ENCODE results near the gene FOCAD.
A peak's percentile ranks its signal among the peaks of the same experiment; 100 is the strongest.

FOCAD gene

DNA sequence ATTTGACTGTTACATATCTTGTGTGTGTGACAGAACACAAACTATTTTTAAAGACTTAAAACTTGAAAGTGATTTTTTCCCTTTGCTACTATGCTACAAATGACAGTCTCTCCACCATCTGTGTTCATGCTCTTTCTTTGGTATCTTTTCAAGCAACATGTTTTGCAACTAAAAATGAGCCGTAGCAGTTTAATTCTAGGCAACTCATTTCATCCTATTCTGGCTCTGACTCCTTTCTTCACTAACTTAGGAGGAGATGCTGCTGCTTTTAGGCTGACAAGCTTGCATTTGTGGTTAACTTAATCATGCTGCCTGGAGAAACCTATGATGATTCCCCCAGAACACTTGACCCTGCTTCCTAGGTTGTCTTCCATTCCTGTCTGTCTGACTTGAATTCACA is 246.8 kb downstream of the FOCAD start:
- H3K27ac ChIP-seq (ENCODE audit: low read depth, low read length), result no peak overlapping the region
- WGBS (ENCODE audit: extremely low coverage, insufficient coverage, low lambda C conversion rate), result no CpG with 5 or more reads among the region's 1 CpG
- no peaks in the 10 kb centered on the region for H3K36me3 ChIP-seq (ENCODE audit: control insufficient read depth, insufficient read depth, low read length)
- no peak for DNase-seq
- H3K4me1 ChIP-seq (ENCODE audit: control insufficient read depth, low read depth, low read length), result no peaks in the 10 kb centered on the region
- H3K79me1 ChIP-seq (ENCODE audit: low read length), result no peaks in the 10 kb centered on the region
- no peak overlapping the region for H2AK5ac ChIP-seq (ENCODE audit: low read length)
- H3K4me2 ChIP-seq (ENCODE audit: low read length), result no peak overlapping the region
- no peaks in the 10 kb centered on the region for H3K79me2 ChIP-seq (ENCODE audit: control insufficient read depth, insufficient read depth, low read length)
- no peak overlapping the region for H2BK15ac ChIP-seq (replicated peaks; ENCODE audit: low read depth)
- no peak overlapping the region for H3K56ac ChIP-seq (ENCODE audit: low read length)
- H3K9ac ChIP-seq (ENCODE audit: low read length), result no peak overlapping the region
- H2BK5ac ChIP-seq (ENCODE audit: low read length), result no peak overlapping the region
- H2BK120ac ChIP-seq (ENCODE audit: low read depth, low read length), result no peak overlapping the region
- H3K4ac ChIP-seq (ENCODE audit: low read depth, low read length), result no peak overlapping the region
- no peak overlapping the region for H4K8ac ChIP-seq (ENCODE audit: low read depth, low read length)
- no peak overlapping the region for H3K18ac ChIP-seq (ENCODE audit: low read length)
- no peak overlapping the region for H3K4me3 ChIP-seq (ENCODE audit: low read length)
- no peaks in the 10 kb centered on the region for H3K27me3 ChIP-seq (ENCODE audit: insufficient read depth, low read length, poor library complexity)
- no peak overlapping the region for H4K5ac ChIP-seq (ENCODE audit: low read length)
- H3K23ac ChIP-seq (ENCODE audit: low read length), result no peak overlapping the region

DNA sequence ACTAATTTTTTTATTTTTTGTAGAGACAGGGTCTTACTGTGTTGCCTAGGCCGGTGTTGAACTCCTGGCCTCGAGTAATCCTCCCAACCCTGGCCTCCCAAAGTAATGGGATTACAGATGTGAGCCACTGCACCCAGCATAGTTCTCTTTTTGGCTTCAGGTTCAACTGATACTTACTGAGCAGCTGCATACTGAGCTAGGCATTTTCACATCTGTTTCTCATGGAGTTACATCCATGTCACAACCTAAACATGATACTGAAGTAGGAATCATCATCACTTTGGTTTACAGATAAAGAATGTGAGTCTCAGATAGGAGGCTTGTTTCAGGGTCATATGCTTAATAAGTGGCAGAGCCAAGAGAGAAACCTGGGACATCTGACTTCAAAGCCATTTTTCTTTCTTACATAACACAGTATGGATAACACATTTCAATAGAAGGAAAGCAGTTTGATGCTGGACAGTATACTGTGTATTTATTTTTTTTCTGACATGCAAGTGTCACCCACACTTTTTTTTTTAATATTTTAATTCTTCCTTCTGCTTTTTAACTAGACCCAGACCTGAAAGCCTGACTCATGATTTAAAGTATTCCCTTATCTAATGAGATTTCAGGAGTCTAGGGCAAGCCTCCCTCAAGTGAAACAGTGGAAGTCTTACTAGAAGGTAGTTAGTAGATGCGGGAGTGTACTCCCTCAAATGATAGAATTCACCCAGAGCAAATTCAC is 256.6 kb downstream of the FOCAD start:
- Histone ChIP-seq H2BK5ac (ENCODE audit: low read length) (no peak overlapping the region), H2BK15ac (replicated peaks; ENCODE audit: low read depth) (no peak overlapping the region), H4K5ac (ENCODE audit: low read length) (no peak overlapping the region), H3K4me3 (ENCODE audit: low read length) (no peak overlapping the region), H3K18ac (ENCODE audit: low read length) (no peak overlapping the region), H4K8ac (ENCODE audit: low read depth, low read length) (no peak overlapping the region), H2BK120ac (ENCODE audit: low read depth, low read length) (no peak overlapping the region), H3K4ac (ENCODE audit: low read depth, low read length) (no peak overlapping the region), H3K56ac (ENCODE audit: low read length) (no peak overlapping the region), H2AK5ac (ENCODE audit: low read length) (no peak overlapping the region), H3K79me1 (ENCODE audit: low read length) (no peaks in the 10 kb centered on the region), H3K79me2 (ENCODE audit: control insufficient read depth, insufficient read depth, low read length) (no peaks in the 10 kb centered on the region), H3K27ac (ENCODE audit: low read depth, low read length) (no peak overlapping the region), H3K9ac (ENCODE audit: low read length) (no peak overlapping the region), H3K23ac (ENCODE audit: low read length) (no peak overlapping the region), H3K4me1 (ENCODE audit: control insufficient read depth, low read depth, low read length) (no peaks in the 10 kb centered on the region), H3K36me3 (ENCODE audit: control insufficient read depth, insufficient read depth, low read length) (no peaks in the 10 kb centered on the region), H3K27me3 (ENCODE audit: insufficient read depth, low read length, poor library complexity) (no peaks in the 10 kb centered on the region), H3K4me2 (ENCODE audit: low read length) (no peak overlapping the region)
- no CpG with 5 or more reads among the region's 3 CpGs for whole genome bisulfite sequencing (ENCODE audit: extremely low coverage, insufficient coverage, low lambda C conversion rate)
- peak; percentile 7 for DNase-seq

DNA sequence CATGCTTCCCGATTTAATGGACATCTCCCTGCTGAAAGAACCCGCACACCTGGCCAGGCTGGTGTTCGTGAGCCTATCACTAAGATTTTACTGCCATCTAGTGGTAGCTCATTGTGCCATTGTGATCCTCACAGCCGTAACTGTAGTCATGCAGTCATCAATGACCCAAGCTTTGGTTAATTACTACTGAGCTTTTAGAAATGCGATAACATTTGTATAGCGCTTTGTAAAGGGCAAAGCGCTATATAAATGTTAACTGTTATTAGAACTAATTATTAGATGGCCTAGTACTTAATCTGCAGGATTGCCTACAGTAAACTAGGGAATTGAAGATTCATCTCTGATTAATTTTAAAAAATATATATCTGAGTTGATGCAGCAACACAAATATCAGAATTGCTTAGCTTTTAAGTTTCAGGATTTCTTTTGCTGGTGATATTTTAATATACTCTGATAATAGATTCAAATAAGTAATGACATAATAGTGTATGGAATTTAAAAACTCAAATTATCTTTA is 257.2 kb downstream of the FOCAD start:
- no peak overlapping the region for H3K27ac ChIP-seq (ENCODE audit: low read depth, low read length)
- H3K79me1 ChIP-seq (ENCODE audit: low read length), result no peaks in the 10 kb centered on the region
- no CpG with 5 or more reads among the region's 7 CpGs for WGBS (ENCODE audit: extremely low coverage, insufficient coverage, low lambda C conversion rate)
- no peak overlapping the region for H3K4me3 ChIP-seq (ENCODE audit: low read length)
- no peaks in the 10 kb centered on the region for H3K4me1 ChIP-seq (ENCODE audit: control insufficient read depth, low read depth, low read length)
- H3K23ac ChIP-seq (ENCODE audit: low read length), result no peak overlapping the region
- no peak overlapping the region for H3K4ac ChIP-seq (ENCODE audit: low read depth, low read length)
- no peaks in the 10 kb centered on the region for H3K79me2 ChIP-seq (ENCODE audit: control insufficient read depth, insufficient read depth, low read length)
- no peak overlapping the region for H4K5ac ChIP-seq (ENCODE audit: low read length)
- no peak overlapping the region for H3K56ac ChIP-seq (ENCODE audit: low read length)
- no peak overlapping the region for H2BK15ac ChIP-seq (replicated peaks; ENCODE audit: low read depth)
- H3K27me3 ChIP-seq (ENCODE audit: insufficient read depth, low read length, poor library complexity), result no peaks in the 10 kb centered on the region
- no peak overlapping the region for H2BK5ac ChIP-seq (ENCODE audit: low read length)
- H3K4me2 ChIP-seq (ENCODE audit: low read length), result no peak overlapping the region
- H2BK120ac ChIP-seq (ENCODE audit: low read depth, low read length), result no peak overlapping the region
- no peak overlapping the region for H3K9ac ChIP-seq (ENCODE audit: low read length)
- H2AK5ac ChIP-seq (ENCODE audit: low read length), result no peak overlapping the region
- no peak overlapping the region for H3K18ac ChIP-seq (ENCODE audit: low read length)
- H3K36me3 ChIP-seq (ENCODE audit: control insufficient read depth, insufficient read depth, low read length), result no peaks in the 10 kb centered on the region
- no peak overlapping the region for H4K8ac ChIP-seq (ENCODE audit: low read depth, low read length)
- peak; percentile 82 for DNase-seq

DNA sequence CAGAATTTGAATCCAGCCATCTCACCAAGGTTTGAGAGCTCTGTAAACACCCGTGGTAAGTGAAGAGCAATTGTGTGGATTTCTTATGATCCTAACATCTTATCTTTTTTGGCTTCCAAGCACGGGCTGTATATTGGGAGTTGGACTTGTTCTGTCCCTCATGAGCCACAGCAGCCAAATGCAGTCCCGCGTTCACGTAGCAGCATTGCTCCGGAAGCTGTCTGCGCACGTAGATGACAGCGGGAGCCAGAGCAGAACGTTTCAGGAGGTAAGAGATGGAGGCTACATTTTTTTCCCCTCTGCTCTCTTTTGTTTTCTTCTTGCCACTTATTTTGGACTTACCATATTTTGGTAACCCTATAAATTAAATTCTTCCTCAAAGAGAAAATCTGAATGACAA is 260.4 kb downstream of the FOCAD start:
- Histone ChIP-seq H3K27me3 (ENCODE audit: insufficient read depth, low read length, poor library complexity) (no peaks in the 10 kb centered on the region), H3K4ac (ENCODE audit: low read depth, low read length) (no peak overlapping the region), H2BK120ac (ENCODE audit: low read depth, low read length) (no peak overlapping the region), H3K27ac (ENCODE audit: low read depth, low read length) (no peak overlapping the region), H3K4me1 (ENCODE audit: control insufficient read depth, low read depth, low read length) (no peaks in the 10 kb centered on the region), H3K9ac (ENCODE audit: low read length) (no peak overlapping the region), H2BK5ac (ENCODE audit: low read length) (no peak overlapping the region), H2BK15ac (replicated peaks; ENCODE audit: low read depth) (no peak overlapping the region), H4K8ac (ENCODE audit: low read depth, low read length) (no peak overlapping the region), H3K4me3 (ENCODE audit: low read length) (no peak overlapping the region), H3K4me2 (ENCODE audit: low read length) (no peak overlapping the region), H2AK5ac (ENCODE audit: low read length) (no peak overlapping the region), H3K18ac (ENCODE audit: low read length) (no peak overlapping the region), H3K23ac (ENCODE audit: low read length) (no peak overlapping the region), H3K79me1 (ENCODE audit: low read length) (no peaks in the 10 kb centered on the region), H4K5ac (ENCODE audit: low read length) (no peak overlapping the region), H3K56ac (ENCODE audit: low read length) (no peak overlapping the region), H3K79me2 (ENCODE audit: control insufficient read depth, insufficient read depth, low read length) (no peaks in the 10 kb centered on the region), H3K36me3 (ENCODE audit: control insufficient read depth, insufficient read depth, low read length) (no peaks in the 10 kb centered on the region)
- DNase-seq, result no peak
- WGBS (ENCODE audit: extremely low coverage, insufficient coverage, low lambda C conversion rate), result no CpG with 5 or more reads among the region's 10 CpGs

DNA sequence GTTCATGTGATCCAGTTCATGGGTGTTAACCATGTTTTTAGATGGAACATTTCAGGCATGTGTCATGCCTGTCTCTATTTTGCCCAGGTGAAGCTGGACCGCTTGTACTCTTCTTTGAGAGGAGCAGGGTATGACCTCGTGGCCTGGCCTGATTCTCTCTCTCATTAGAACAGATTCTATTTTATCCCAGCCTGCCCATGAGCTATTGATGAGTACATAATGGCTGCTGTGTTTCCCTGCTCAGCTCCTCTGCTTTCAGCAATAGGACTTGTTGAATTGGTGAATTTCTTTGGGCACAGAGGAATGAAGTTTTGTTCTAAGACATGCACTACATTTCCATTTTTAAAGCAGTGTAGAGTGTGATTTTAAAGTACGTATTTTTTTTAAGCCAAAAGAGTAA is 261.2 kb downstream of the FOCAD start:
- WGBS (ENCODE audit: extremely low coverage, insufficient coverage, low lambda C conversion rate), result no CpG with 5 or more reads among the region's 3 CpGs
- Histone ChIP-seq H2BK15ac (replicated peaks; ENCODE audit: low read depth) (no peak overlapping the region), H4K5ac (ENCODE audit: low read length) (no peak overlapping the region), H3K4me1 (ENCODE audit: control insufficient read depth, low read depth, low read length) (no peaks in the 10 kb centered on the region), H3K4ac (ENCODE audit: low read depth, low read length) (no peak overlapping the region), H3K27ac (ENCODE audit: low read depth, low read length) (no peak overlapping the region), H3K27me3 (ENCODE audit: insufficient read depth, low read length, poor library complexity) (no peaks in the 10 kb centered on the region), H3K36me3 (ENCODE audit: control insufficient read depth, insufficient read depth, low read length) (no peaks in the 10 kb centered on the region), H2AK5ac (ENCODE audit: low read length) (no peak overlapping the region), H4K8ac (ENCODE audit: low read depth, low read length) (no peak overlapping the region), H3K79me2 (ENCODE audit: control insufficient read depth, insufficient read depth, low read length) (no peaks in the 10 kb centered on the region), H2BK5ac (ENCODE audit: low read length) (no peak overlapping the region), H3K4me3 (ENCODE audit: low read length) (no peak overlapping the region), H2BK120ac (ENCODE audit: low read depth, low read length) (no peak overlapping the region), H3K23ac (ENCODE audit: low read length) (no peak overlapping the region), H3K79me1 (ENCODE audit: low read length) (no peaks in the 10 kb centered on the region), H3K4me2 (ENCODE audit: low read length) (no peak overlapping the region), H3K56ac (ENCODE audit: low read length) (no peak overlapping the region), H3K9ac (ENCODE audit: low read length) (no peak overlapping the region), H3K18ac (ENCODE audit: low read length) (no peak overlapping the region)
- no peak for DNase-seq

DNA sequence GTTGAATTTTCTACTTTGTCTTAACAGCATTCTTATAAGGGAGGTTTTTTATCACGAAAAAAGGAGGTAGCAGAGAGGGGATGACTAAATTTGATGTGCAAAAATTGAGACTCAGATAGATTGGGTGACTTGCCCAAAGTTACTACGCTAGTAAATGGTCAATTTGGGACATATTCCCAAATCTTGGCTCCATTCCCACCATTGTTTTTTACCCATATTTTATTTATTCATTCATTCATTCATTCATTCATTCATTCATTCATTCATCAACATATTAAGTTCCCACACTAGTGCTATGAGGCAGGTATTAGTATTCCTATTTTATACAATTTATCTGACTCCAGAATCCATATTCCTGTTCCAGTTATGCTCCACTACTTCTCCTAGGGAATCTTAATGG is 261.8 kb downstream of the FOCAD start:
- H3K79me1 ChIP-seq (ENCODE audit: low read length), result no peaks in the 10 kb centered on the region
- H3K18ac ChIP-seq (ENCODE audit: low read length), result no peak overlapping the region
- no peaks in the 10 kb centered on the region for H3K36me3 ChIP-seq (ENCODE audit: control insufficient read depth, insufficient read depth, low read length)
- no CpG with 5 or more reads among the region's 2 CpGs for WGBS (ENCODE audit: extremely low coverage, insufficient coverage, low lambda C conversion rate)
- DNase-seq, result no peak
- no peak overlapping the region for H2AK5ac ChIP-seq (ENCODE audit: low read length)
- no peak overlapping the region for H3K4ac ChIP-seq (ENCODE audit: low read depth, low read length)
- H3K9ac ChIP-seq (ENCODE audit: low read length), result no peak overlapping the region
- H3K23ac ChIP-seq (ENCODE audit: low read length), result no peak overlapping the region
- H2BK120ac ChIP-seq (ENCODE audit: low read depth, low read length), result no peak overlapping the region
- no peaks in the 10 kb centered on the region for H3K4me1 ChIP-seq (ENCODE audit: control insufficient read depth, low read depth, low read length)
- H2BK5ac ChIP-seq (ENCODE audit: low read length), result no peak overlapping the region
- no peak overlapping the region for H3K56ac ChIP-seq (ENCODE audit: low read length)
- H4K8ac ChIP-seq (ENCODE audit: low read depth, low read length), result no peak overlapping the region
- no peak overlapping the region for H4K5ac ChIP-seq (ENCODE audit: low read length)
- H2BK15ac ChIP-seq (replicated peaks; ENCODE audit: low read depth), result no peak overlapping the region
- no peak overlapping the region for H3K27ac ChIP-seq (ENCODE audit: low read depth, low read length)
- no peak overlapping the region for H3K4me2 ChIP-seq (ENCODE audit: low read length)
- H3K4me3 ChIP-seq (ENCODE audit: low read length), result no peak overlapping the region
- no peaks in the 10 kb centered on the region for H3K79me2 ChIP-seq (ENCODE audit: control insufficient read depth, insufficient read depth, low read length)
- H3K27me3 ChIP-seq (ENCODE audit: insufficient read depth, low read length, poor library complexity), result no peaks in the 10 kb centered on the region
